ENCODE data around the gene PRKAR1A. TPM values are rescaled to one million over a fixed set of nuclear protein-coding genes. Genes with fewer than 3 reads are reported as not detected.

Gene PRKAR1A
- total and polyA plus RNA-seq, 2 of the 8 experiments (the other 6 are each of a cell fraction or from before 2014, with no cell fraction given) = 39.3 to 149 TPM

- Histone ChIP-seq H2BK5ac (ENCODE audit: low read depth, low read length) (no peak overlapping the region), H3K18ac (ENCODE audit: extremely low read depth, low read length) (no peak overlapping the region), H3K9me3 (ENCODE audit: insufficient read depth in 2 of 2, low read depth in 1 of 2, low read length in 1 of 2) (no peaks in the 10 kb centered on the region), H3K79me1 (ENCODE audit: low read depth, low read length) (no peaks in the 10 kb centered on the region), H4K8ac (ENCODE audit: extremely low read depth, insufficient read depth, low read length) (no peak overlapping the region), H3K23ac (ENCODE audit: insufficient read length) (no peak overlapping the region), H4K20me1 (replicated peaks in 1 of 2; ENCODE audit: control insufficient read depth in 1 of 2, insufficient read depth in 2 of 2, low read length in 2 of 2) (no peaks in the 10 kb centered on the region), H2AK5ac (ENCODE audit: low read depth, low read length) (no peak overlapping the region), H2BK20ac (ENCODE audit: low read length) (no peak overlapping the region), H2BK12ac (ENCODE audit: low read depth, low read length) (no peak overlapping the region), H3K4me3 (ENCODE audit: extremely low read depth in 1 of 4, insufficient read depth in 2 of 4, low read depth in 3 of 4, low read length in 4 of 4) (no peak overlapping the region), H3K9ac (replicated peaks in 1 of 4; ENCODE audit: extremely low read depth in 1 of 4, low read depth in 3 of 4, low read length in 3 of 4) (no peak overlapping the region), H3K79me2 (ENCODE audit: control insufficient read depth in 1 of 2, insufficient read depth in 2 of 2, low read length in 2 of 2) (no peaks in the 10 kb centered on the region), H3K36me3 (ENCODE audit: control insufficient read depth in 2 of 4, insufficient read depth in 4 of 4, low read length in 3 of 4) (peaks cover 0 to 11% (median 4%) of the 10 kb centered on the region in 4 experiments; a peak in 4 of 8 replicates), H3K23me2 (ENCODE audit: low read depth, low read length) (no peaks in the 10 kb centered on the region), H3K14ac (ENCODE audit: insufficient read length) (no peak overlapping the region), H3K27ac (ENCODE audit: low read depth, low read length) (no peak overlapping the region), H2BK120ac (replicated peaks; ENCODE audit: low read depth, low read length) (no peak overlapping the region), H3K4ac (replicated peaks; ENCODE audit: insufficient read length, low read depth, low read length) (no peak overlapping the region), H4K5ac (ENCODE audit: insufficient read length, low read depth, low read length) (no peak overlapping the region), H4K91ac (replicated peaks; ENCODE audit: insufficient read length, low read length) (no peak overlapping the region), H3K27me3 (replicated peaks in 1 of 4; ENCODE audit: control insufficient read depth in 3 of 4, extremely low read depth in 1 of 4, insufficient read depth in 3 of 4, low read length in 3 of 4) (no peaks in the 10 kb centered on the region), H3K4me2 (ENCODE audit: insufficient read depth in 1 of 2, low read depth in 2 of 2, low read length in 2 of 2) (no peak overlapping the region), H2AFZ (ENCODE audit: low read length) (no peak overlapping the region), H2BK15ac (ENCODE audit: low read length) (no peak overlapping the region), H3K56ac (replicated peaks; ENCODE audit: insufficient read length, low read depth, low read length) (no peak overlapping the region), H3K4me1 (replicated peaks in 1 of 4; ENCODE audit: control insufficient read depth in 3 of 4, insufficient read depth in 4 of 4, low read length in 3 of 4) (no peaks in the 10 kb centered on the region)
- no peak for FAIRE-seq
- ChIA-PET POLR2A (ENCODE audit: partially characterized antibody) (no interaction called here), CTCF (ENCODE audit: partially characterized antibody) (interaction anchor here (1.3 kb wide), 1 partner anchor 18 kb away, joined by 3 read pairs; no protein-coding TSS in a partner anchor)
- 36% methylated on average over 1 of the region's 1 CpG; no CpG with 5 or more reads in 1 of the 2 experiments for WGBS, 2 experiments (ENCODE audit: extremely low coverage in 1 of 2, insufficient coverage in 1 of 2, insufficient read length in 1 of 2, insufficient replicate concordance in 2 of 2, low coverage in 1 of 2, low lambda C conversion rate in 2 of 2, missing lambda C conversion rate in 1 of 2)
- no peak for DNase-seq (ENCODE audit: low read depth in 1 of 2, low spot score in 2 of 2)
- TF ChIP-seq TEAD4 (IDR thresholded peaks at IDR 0.05; ENCODE audit: low read depth, low read length) (no peak), POLR2AphosphoS5 (IDR thresholded peaks at IDR 0.05; ENCODE audit: low read depth, low read length) (no peak), FOSL1 (IDR thresholded peaks at IDR 0.05; ENCODE audit: insufficient read depth, low read depth, low read length) (no peak), SP4 (IDR thresholded peaks at IDR 0.05; ENCODE audit: low read length) (no peak), RAD21 (IDR thresholded peaks at IDR 0.05 in 1 of 2, conservative IDR thresholded peaks at IDR 0.05 in 1 of 2; ENCODE audit: low read depth in 2 of 2, low read length in 2 of 2) (no peak), EGR1 (IDR thresholded peaks at IDR 0.05; ENCODE audit: borderline replicate concordance, low read depth, low read length) (no peak), HDAC2 (IDR thresholded peaks at IDR 0.05; ENCODE audit: borderline replicate concordance in 1 of 2, low read depth in 2 of 2, low read length in 2 of 2) (no peak), NANOG (IDR thresholded peaks at IDR 0.05; ENCODE audit: insufficient read depth, low read depth, low read length, poor library complexity, severe bottlenecking) (no peak), CTCF (IDR thresholded peaks at IDR 0.05; ENCODE audit: control extremely low read depth in 1 of 3, insufficient read depth in 1 of 3, low read depth in 1 of 3, low read length in 3 of 3) (no peak)
These were observed 47.1 kb downstream of the PRKAR1A start for GRCh38 chr17:68559316-68559715.
